ENCODE results near the gene TIMM44.

- TF ChIP-seq GATA2 (IDR thresholded peaks at IDR 0.05; ENCODE audit: low read depth, low read length) (no peak), GATA3 (IDR thresholded peaks at IDR 0.05; ENCODE audit: low read depth, low read length) (no peak)
These were observed 1.4 kb downstream of the TIMM44 start for GRCh38 chr19:7941895-7942596.

Measured in SH-SY5Y (cell line).